PFSK-1 (cell line): ENCODE data around the gene ARL5B.

ENCODE experiments used
- POLR2AphosphoS5 ChIP-seq: IDR thresholded peaks from 2 replicates; pipeline ENCODE4 v1.6.1; 2012; ENCODE audit warnings: low read depth, mild to moderate bottlenecking, control low read depth, low read length, moderate library complexity
- REST ChIP-seq, 2 experiments: IDR thresholded peaks; 2 replicates each; pipeline versions ENCODE4 v1.6.1 to v1.8.0; 2011 to 2012; ENCODE audit warnings: low read depth in 2 of 2, low read length in 2 of 2, control low read depth in 1 of 2, inconsistent platforms in 1 of 2, mild to moderate bottlenecking in 1 of 2, moderate library complexity in 1 of 2; ENCODE audit not compliant: insufficient read depth in 1 of 2
- SIN3A ChIP-seq: IDR thresholded peaks from 2 replicates; pipeline ENCODE4 v1.6.1; 2012; ENCODE audit warnings: mild to moderate bottlenecking, low read length, moderate library complexity, borderline replicate concordance; ENCODE audit not compliant: insufficient read depth
- TAF1 ChIP-seq: IDR thresholded peaks from 2 replicates; pipeline ENCODE4 v1.6.1; 2012; ENCODE audit warnings: low read length, control low read depth, borderline replicate concordance; ENCODE audit not compliant: insufficient read depth

DNA sequence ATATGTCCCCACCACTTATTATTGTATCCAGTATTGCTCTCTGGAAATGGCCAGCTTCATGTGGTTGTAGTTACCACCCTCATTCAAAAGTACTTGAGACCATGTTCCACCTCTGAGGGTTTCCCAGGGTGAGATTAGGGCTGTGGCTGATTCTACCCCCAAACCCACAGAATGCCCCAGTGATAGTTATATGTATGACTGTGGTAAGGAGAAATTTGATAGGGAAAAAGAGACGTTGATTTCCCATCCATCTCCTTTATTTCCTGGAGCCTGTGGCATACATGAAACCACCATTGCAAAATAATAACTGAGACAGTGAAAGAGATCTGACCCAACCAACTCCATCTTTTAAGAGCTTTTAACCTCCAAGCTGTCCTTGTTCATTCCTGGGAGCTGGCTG is 25.2 kb downstream of the ARL5B start:
- TF ChIP-seq POLR2AphosphoS5 (no peak), REST (IDR thresholded peaks at IDR 0.05; ENCODE audit: insufficient read depth in 1 of 2, low read depth in 2 of 2, low read length in 2 of 2) (no peak), TAF1 (no peak), SIN3A (no peak)
